ENCODE results near the gene PLCL1.
A peak's percentile ranks its signal among the peaks of the same experiment; 100 is the strongest.

Gene PLCL1

GRCh38 chr2:197888321-197888720, 83.9 kb downstream of the PLCL1 start (continued):
- TF ChIP-seq TSHZ2 (CRISPR knock-in tag; IDR thresholded peaks at IDR 0.05), result no peak
- TF ChIP-seq PPARA (CRISPR knock-in tag; IDR thresholded peaks at IDR 0.05; ENCODE audit: borderline replicate concordance), result no peak

GRCh38 chr2:197889041-197889440, 84.6 kb downstream of the PLCL1 start:
- peak; percentile 18; the same call in 1 of the 2 replicates for TF ChIP-seq ISL1 (CRISPR knock-in tag; IDR thresholded peaks at IDR 0.05)
- TF ChIP-seq CREB5 (CRISPR knock-in tag; IDR thresholded peaks at IDR 0.05; ENCODE audit: low read depth), result no peak
- TF ChIP-seq PPARA (CRISPR knock-in tag; IDR thresholded peaks at IDR 0.05; ENCODE audit: borderline replicate concordance), result no peak
- no peak for TF ChIP-seq ZFP3 (CRISPR knock-in tag; IDR thresholded peaks at IDR 0.05)
- TF ChIP-seq TSHZ2 (CRISPR knock-in tag; IDR thresholded peaks at IDR 0.05), result no peak
- no peak for TF ChIP-seq ESRRG (CRISPR knock-in tag; IDR thresholded peaks at IDR 0.05)
- no peak for TF ChIP-seq CSDC2 (CRISPR knock-in tag; IDR thresholded peaks at IDR 0.05)
- TF ChIP-seq PATZ1 (CRISPR knock-in tag; IDR thresholded peaks at IDR 0.05; ENCODE audit: borderline replicate concordance), result no peak
- no peak for TF ChIP-seq TCF4 (CRISPR knock-in tag; IDR thresholded peaks at IDR 0.05; ENCODE audit: borderline replicate concordance)
- peak; percentile 83 for ATAC-seq

- ATAC-seq, result no peak
- TF ChIP-seq RARB (CRISPR knock-in tag; IDR thresholded peaks at IDR 0.05), result no peak
- TF ChIP-seq ZNF70 (CRISPR knock-in tag; IDR thresholded peaks at IDR 0.05), result no peak
- no peak for TF ChIP-seq ZNF8 (CRISPR knock-in tag; IDR thresholded peaks at IDR 0.05)
- TF ChIP-seq ZFP30 (CRISPR knock-in tag; IDR thresholded peaks at IDR 0.05), result no peak
- no peak for TF ChIP-seq GLIS3 (CRISPR knock-in tag; IDR thresholded peaks at IDR 0.05)
- TF ChIP-seq ZC3H10 (CRISPR knock-in tag; IDR thresholded peaks at IDR 0.05), result no peak
- TF ChIP-seq TCF4 (CRISPR knock-in tag; IDR thresholded peaks at IDR 0.05; ENCODE audit: borderline replicate concordance), result no peak
- no peak for TF ChIP-seq CSRNP3 (CRISPR knock-in tag; IDR thresholded peaks at IDR 0.05)
- no peak for TF ChIP-seq OSR1 (CRISPR knock-in tag; IDR thresholded peaks at IDR 0.05)
- TF ChIP-seq TSHZ2 (CRISPR knock-in tag; IDR thresholded peaks at IDR 0.05), result no peak
- TF ChIP-seq POU6F1 (CRISPR knock-in tag; IDR thresholded peaks at IDR 0.05; ENCODE audit: borderline replicate concordance, low read depth), result no peak
- no peak for TF ChIP-seq SNAI2 (CRISPR knock-in tag; IDR thresholded peaks at IDR 0.05)
- no peak for TF ChIP-seq BACH2 (CRISPR knock-in tag; IDR thresholded peaks at IDR 0.05; ENCODE audit: borderline replicate concordance)
Observed at GRCh38 chr2:197890168-197890567, 85.8 kb downstream of the PLCL1 start.

Data from SK-N-SH treated with all-trans-retinoic acid at 6 μM for 48 hours (cell line).